Measurements from ENCODE around the gene ZNF648. TPM values are rescaled to one million over a fixed set of nuclear protein-coding genes. Genes with fewer than 3 reads are reported as not detected.

Gene ZNF648
- total and polyA plus RNA-seq, 10 of the 15 experiments (the other 5 are each of a cell fraction or from before 2014, with no cell fraction given), result 0.05 TPM; not detected in 9

GRCh38 chr1:182086620-182087019, 25.1 kb upstream of the ZNF648 start:
- Histone ChIP-seq H3K79me2 (ENCODE audit: control insufficient read depth, insufficient read depth, low read length) (no peaks in the 10 kb centered on the region), H3K9me3 (replicated peaks; ENCODE audit: control insufficient read depth, insufficient read depth, low read length) (no peaks in the 10 kb centered on the region), H3K9ac (ENCODE audit: control insufficient read depth, insufficient read depth, low read length) (no peak overlapping the region), H3K4me3 (no peak overlapping the region), H3K4me2 (ENCODE audit: control insufficient read depth, insufficient read depth) (no peak overlapping the region), H3K27me3 (replicated peaks in 1 of 2; ENCODE audit: control insufficient read depth in 2 of 2, insufficient read depth in 2 of 2, low read length in 1 of 2) (no peaks in the 10 kb centered on the region; a peak in 2 of 4 replicates), H4K20me1 (ENCODE audit: control insufficient read depth, insufficient read depth) (no peaks in the 10 kb centered on the region), H3K4me1 (ENCODE audit: control insufficient read depth, insufficient read depth, low read length) (no peaks in the 10 kb centered on the region), H3K27ac (ENCODE audit: control insufficient read depth, insufficient read depth) (no peak overlapping the region), H2AFZ (ENCODE audit: control insufficient read depth, low read depth, low read length) (no peak overlapping the region), H3K36me3 (ENCODE audit: control insufficient read depth in 2 of 2, insufficient read depth in 2 of 2, low read length in 1 of 2) (no peaks in the 10 kb centered on the region)
- in situ Hi-C loops (cut with MboI), result loop anchor here (5.0 kb wide), 1 partner anchor 311 kb away; no protein-coding TSS in a partner anchor
- BruUV-seq (replicated peaks), result no TSS peak
- ChIA-PET RAD21 (ENCODE audit: unreplicated experiment) (interaction anchor here (0.9 to 1.7 kb wide), 2 partner anchors 57 to 310 kb away, joined by 3 to 4 read pairs; no protein-coding TSS in a partner anchor), CTCF (interaction anchor here (0.7 to 6.0 kb wide), 4 partner anchors 57 to 310 kb away, joined by 3 to 64 read pairs (median 16); no protein-coding TSS in a partner anchor), SMC1A (ENCODE audit: uncharacterized antibody, unreplicated experiment) (interaction anchor here (2.6 to 2.7 kb wide), 2 partner anchors 57 to 310 kb away, joined by 17 to 22 read pairs; no protein-coding TSS in a partner anchor), POLR2A (no interaction called here)
- DNase-seq (ENCODE audit: low read depth, low spot score) (no peak), ATAC-seq (no peak), FAIRE-seq (no peak)
- 11% methylated on average over 7 of the region's 7 CpGs for WGBS (ENCODE audit: insufficient coverage, insufficient replicate concordance, low lambda C conversion rate, missing lambda C conversion rate)
- intact Hi-C loops (cut with micrococcal nuclease; ENCODE audit: unreplicated experiment), result loop anchor here (5.0 kb wide), 2 partner anchors 511 to 696 kb away; no protein-coding TSS in a partner anchor
- TF ChIP-seq HDAC2 (IDR thresholded peaks at IDR 0.05), result no peak
- no peak for TF ChIP-seq GATAD2B (conservative IDR thresholded peaks at IDR 0.05; ENCODE audit: low read depth)
- no peak for TF ChIP-seq NRF1 (conservative IDR thresholded peaks at IDR 0.05; ENCODE audit: low read depth, low read length)
- no peak for TF ChIP-seq ZBTB11 (CRISPR knock-in tag; IDR thresholded peaks at IDR 0.05)
- TF ChIP-seq ATF7 (IDR thresholded peaks at IDR 0.05; ENCODE audit: low read depth), result no peak
- no peak for TF ChIP-seq HCFC1 (IDR thresholded peaks at IDR 0.05; ENCODE audit: low read length)
- TF ChIP-seq YY1 (IDR thresholded peaks at IDR 0.05; ENCODE audit: low read depth, low read length), result no peak
- no peak for TF ChIP-seq PBX3 (IDR thresholded peaks at IDR 0.05; ENCODE audit: insufficient replicate concordance, low read depth, low read length)
- no peak for TF ChIP-seq USF1 (IDR thresholded peaks at IDR 0.05; ENCODE audit: borderline replicate concordance, extremely low read length, insufficient read depth, low read depth, low read length)
- no peak for TF ChIP-seq ZNF687 (IDR thresholded peaks at IDR 0.05)
- TF ChIP-seq IRF3 (IDR thresholded peaks at IDR 0.05), result no peak
- no peak for TF ChIP-seq SMAD5 (IDR thresholded peaks at IDR 0.05; ENCODE audit: low read depth)
- no peak for TF ChIP-seq NFIC (IDR thresholded peaks at IDR 0.05; ENCODE audit: low read depth, low read length)
- no peak for TF ChIP-seq JUND (IDR thresholded peaks at IDR 0.05; ENCODE audit: low read depth, low read length)

Measured in GM12878 (cell line).